SIG-M5 treated with dmso at 0.1 percent for 504 hours (cell line): ENCODE data around the gene FAU.
A peak's percentile ranks its signal among the peaks of the same experiment; 100 is the strongest.

Experiments used
- DNase-seq: peaks from one replicate; lab custom pipeline; 2025; ENCODE audit not compliant: unreplicated experiment; lab: John Stamatoyannopoulos, UW

FAU gene

DNA sequence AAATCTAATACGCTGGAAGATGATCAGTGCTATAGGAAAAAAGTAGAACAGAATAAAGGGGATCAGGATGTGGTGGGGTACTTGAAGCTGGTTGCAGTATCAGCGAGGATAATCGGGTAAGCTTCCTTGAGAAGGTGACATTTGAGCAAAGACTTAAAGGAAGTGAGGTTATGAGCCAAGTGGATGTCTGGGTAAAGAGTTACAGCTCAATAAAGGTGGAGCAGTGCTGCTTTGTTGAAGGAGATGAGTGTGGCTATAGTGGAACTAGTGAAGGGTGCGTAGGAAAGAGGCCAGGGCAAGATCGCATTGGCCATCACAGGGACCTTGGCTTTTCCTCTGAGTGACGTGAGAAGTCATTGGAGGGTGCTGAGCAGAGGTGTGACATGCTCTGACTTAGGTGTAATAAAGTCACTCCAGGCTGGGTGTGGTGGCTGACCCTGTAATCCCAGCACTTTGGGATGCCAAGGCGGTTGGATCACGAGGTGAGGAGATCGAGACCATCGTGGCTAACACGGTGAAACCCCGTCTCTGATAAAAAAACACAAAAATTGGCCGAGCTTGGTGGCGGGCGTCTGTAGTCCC lies 14.7 kb upstream of the FAU start:
- DNase-seq = no peak

GRCh38 chr11:65135633-65136145 lies 13.8 kb upstream of the FAU start:
- DNase-seq = no peak

DNA sequence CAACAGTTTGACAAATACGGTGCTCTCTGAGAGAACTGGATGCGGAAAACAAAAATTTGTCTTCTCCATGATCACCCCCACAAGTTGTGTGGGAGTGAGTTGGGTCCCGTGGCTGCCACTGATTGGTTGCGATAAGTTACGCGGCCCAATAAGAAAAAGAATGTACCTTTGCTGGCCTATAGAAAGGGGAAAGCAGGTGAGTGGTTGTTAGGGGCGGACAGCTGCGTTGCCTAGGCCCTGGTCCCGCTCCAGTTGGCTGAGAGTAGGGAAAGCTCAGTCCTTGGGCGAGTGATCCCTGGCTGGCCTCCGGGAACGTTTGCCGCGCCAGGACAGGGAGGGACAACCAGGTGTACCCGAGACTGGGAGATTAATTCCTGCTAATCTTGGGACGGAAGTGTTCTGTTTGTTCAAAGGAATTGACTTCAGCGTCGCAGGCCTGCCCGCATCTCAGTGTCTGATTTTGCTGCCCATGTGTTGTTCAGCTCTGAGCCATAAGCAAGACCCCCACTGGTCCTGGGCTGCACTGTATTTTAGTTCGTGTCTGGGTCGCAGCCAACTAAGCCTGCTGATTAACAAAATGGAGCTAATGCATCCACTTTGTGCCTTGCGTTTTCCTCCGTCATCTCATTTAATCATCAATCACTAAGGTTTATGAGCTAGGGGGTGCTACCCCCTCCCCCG lies 13.2 kb upstream of the FAU start:
- peak; percentile 98 for DNase-seq

GRCh38 chr11:65134240-65134951 lies 12.5 kb upstream of the FAU start, which contains the start of gene SYVN1:
Gene SYVN1 (minus strand): TSS chr11:65134519. CDS start chr11:65133601, 918 bp downstream.
- DNase-seq = peak; percentile 89

DNA sequence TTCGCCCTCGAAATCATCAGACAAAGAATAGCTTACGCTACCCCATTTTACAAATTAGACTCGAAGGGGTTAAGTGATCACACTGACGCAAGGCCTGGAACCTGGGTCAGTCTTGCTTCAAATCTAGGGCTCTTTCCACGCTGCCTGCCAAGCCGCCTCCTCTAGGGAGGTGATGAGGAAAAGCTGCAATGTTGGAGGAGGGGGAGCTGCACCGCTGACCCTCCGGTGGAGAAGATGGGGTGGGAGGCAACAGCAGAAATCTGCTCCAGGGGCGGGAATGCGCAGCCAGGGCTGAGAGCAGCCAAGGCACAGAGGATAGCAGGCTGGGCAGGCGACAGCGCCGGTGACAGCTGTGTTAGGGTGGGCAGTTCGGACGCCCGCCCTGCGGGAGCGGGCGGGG lies 11.8 kb upstream of the FAU start:
- DNase-seq = no peak

- DNase-seq = peak; percentile 75
Observed at GRCh38 chr11:65132988-65133700, 11.2 kb upstream of the FAU start.

DNA sequence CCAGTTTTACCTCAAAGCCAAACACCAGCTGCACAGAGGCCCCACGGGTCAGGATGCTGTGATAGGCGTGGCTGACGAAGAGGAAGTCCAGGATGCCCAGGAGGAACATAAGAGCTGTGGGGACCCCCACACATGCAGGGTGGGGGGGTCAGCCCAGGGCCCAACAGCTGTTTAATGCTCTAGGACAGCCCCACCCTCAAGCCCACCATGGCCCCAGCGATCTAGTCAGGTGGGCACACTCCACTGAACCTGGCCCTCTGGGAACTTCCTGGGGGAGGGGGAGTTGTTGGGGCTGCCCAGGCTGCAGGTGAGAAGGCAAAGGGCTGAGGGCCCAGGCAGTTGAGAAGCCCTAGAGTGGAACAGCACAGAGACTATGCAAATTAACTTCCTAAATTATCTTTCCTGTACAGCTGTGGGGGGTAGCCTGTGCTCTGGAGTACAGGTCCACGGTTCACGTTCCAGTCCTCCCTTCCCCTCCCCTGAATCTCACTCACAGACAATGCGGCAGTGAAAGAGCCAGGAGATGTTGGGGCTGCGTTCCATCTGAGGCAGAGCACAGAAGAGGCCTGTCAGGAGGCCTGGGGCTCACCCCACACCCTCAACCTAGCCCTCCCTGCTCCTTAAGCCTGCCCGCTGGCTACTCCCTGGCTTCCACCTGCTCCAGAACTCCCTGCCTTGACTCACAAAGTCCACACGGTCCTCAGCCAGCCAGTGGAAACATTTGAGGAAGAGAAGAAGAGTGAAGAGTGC lies 10.5 kb upstream of the FAU start:
- DNase-seq = no peak

GRCh38 chr11:65131895-65132237 lies 9.9 kb upstream of the FAU start:
- DNase-seq = no peak

DNA sequence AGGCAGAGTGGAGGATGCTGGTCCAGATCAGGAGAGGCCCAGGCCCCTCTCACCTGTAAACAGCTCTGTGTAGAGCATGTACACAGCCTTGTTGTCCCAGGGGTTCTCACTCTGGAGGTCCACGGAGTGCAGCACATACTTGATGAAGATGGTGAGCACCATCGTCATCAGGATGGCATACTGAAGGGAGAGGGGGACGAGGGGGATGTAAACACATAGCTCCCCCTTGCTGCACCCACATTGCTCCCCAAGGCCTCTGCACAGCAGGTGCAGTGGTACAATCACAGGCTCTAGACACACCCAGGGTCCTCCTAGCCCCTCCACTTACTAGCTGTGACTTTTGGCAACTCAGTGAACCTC lies 9.5 kb upstream of the FAU start:
- DNase-seq = no peak

DNA sequence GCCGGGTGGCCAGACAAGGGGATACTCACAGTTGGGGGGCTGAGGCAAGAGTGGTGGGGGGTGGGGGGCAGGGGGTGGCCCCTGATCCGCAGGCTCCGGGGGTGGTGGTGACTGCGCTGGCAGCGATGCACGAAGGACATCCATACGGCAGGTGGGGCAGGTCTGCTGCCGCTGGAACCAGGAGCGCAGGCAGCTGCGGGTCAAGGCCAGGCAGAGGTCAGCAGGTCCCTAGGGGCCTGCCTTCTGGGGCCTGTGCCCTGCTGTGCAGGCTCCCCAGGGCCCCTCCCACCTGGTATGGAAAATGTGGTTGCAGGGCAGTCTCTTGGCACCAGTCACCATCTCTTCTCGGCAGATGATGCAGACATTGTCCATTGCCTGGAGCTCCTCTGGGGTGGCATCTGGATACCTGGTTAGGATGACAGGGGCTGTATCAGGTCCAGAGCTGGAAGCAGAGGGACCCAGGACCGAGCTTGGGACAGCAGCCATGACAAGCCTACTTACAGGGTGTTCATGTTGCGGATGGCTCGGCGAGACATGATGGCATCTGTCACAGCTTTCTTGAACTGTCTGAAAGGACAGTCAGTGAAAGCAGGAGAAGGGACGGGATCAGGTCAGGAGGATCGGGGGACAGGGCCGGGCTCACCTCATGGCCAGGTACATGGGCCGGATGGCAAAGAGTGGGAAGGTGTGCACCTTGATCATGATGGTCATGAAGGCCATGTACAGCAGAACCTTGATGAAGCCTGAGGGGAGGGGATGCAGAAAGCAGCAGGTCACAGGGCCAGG lies 8.9 kb upstream of the FAU start:
- DNase-seq = no peak

GRCh38 chr11:65129649-65130441 lies 7.9 kb upstream of the FAU start:
- DNase-seq = no peak

GRCh38 chr11:65128182-65129145 lies 6.5 kb upstream of the FAU start:
- no peak for DNase-seq

- DNase-seq = no peak
Observed at GRCh38 chr11:65127473-65128181, 5.7 kb upstream of the FAU start.

DNA sequence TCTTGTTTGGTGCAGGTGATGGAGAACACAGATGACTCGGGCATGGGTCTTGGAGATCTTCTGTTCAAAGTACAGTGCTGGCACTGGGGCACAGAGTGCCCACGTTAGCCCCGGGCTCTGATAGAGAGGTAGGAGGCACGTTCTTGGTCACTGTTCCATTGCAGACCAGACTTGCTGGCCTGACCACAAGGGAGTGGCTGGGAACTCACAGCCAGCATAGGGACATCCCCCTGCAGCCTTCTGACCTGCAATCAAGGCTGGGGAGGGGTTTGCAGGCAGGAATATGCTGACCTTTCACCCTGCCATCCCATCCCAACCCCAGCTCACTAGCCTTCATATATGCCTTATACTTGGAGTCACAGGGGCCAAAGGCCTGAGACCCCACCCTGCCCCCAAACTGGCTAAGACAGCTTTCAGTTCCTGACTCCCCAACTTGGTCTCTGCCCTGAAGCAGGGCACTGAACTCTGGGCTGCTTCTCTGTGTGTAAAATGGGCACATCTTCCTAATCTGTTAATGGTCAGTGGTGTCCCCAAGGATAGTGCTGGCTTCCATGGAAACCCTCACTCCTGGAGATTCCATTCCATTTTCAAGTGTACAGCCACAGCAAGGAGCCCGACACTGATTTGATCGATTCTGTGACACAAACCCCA lies 4.8 kb upstream of the FAU start:
- no peak for DNase-seq

GRCh38 chr11:65125197-65126056 lies 3.5 kb upstream of the FAU start:
- no peak for DNase-seq
